SK-N-SH (cell line): ENCODE measurements around the gene CAMK4. TPM values are rescaled to one million over a fixed set of nuclear protein-coding genes. Genes with fewer than 3 reads are reported as not detected.

ENCODE experiments used
- CTCF ChIA-PET: fragments of 300-600, 350-600 bp; formaldehyde crosslinking; extraction: SDS; loops from one replicate; lab custom pipeline; 2021; lab: Yijun Ruan, JAX
- POLR2A ChIA-PET: fragments of 350-600 bp; sonication (Branson Sonifier 250); formaldehyde crosslinking; extraction: SDS; loops from one replicate; lab custom pipeline; 2020; ENCODE audit warnings: antibody characterized with exemption, inconsistent platforms; lab: Yijun Ruan, JAX
- DNase-seq: peaks from one replicate; pipeline ENCODE4 v3.0.0; 2012
- H2AFZ ChIP-seq: fragments of 200-600 bp; sonication (generic); 2 replicates; pipeline ENCODE4 v1.8.1; 2016; ENCODE audit warnings: antibody characterized with exemption, mild to moderate bottlenecking, low read depth
- H3F3A ChIP-seq: fragments of 200-600 bp; sonication (generic); replicated peaks from 2 replicates; pipeline ENCODE3; 2016; ENCODE audit warnings: antibody characterized with exemption, mild to moderate bottlenecking; ENCODE audit not compliant: insufficient read depth
- H3K27ac ChIP-seq, 2 experiments: fragments of 200-500 bp in 1 of 2; fragments of 200-600 bp in 1 of 2; sonication (Bioruptor generic) in 1 of 2; sonication (generic), shearing (Covaris generic) in 1 of 2; 2 replicates each; pipeline versions ENCODE4 v1.5.1 to v1.6.1; 2014 to 2016; ENCODE audit warnings: low read depth in 2 of 2, inconsistent platforms in 1 of 2, low read length in 1 of 2, mild to moderate bottlenecking in 1 of 2, mixed read lengths in 1 of 2
- H3K27me3 ChIP-seq: fragments of 200-600 bp; sonication (generic), shearing (Covaris generic); 2 replicates; pipeline ENCODE4 v1.6.1; 2016; ENCODE audit warnings: mixed run types; ENCODE audit not compliant: insufficient read depth
- H3K36me3 ChIP-seq, 2 experiments: fragments of 200-500 bp in 1 of 2; fragments of 200-600 bp in 1 of 2; sonication (Bioruptor generic) in 1 of 2; sonication (generic) in 1 of 2; replicated peaks in 1 of 2; 2 replicates each; pipeline versions ENCODE3 to v1.5.1; 2014 to 2016; ENCODE audit warnings: low read length in 1 of 2, mild to moderate bottlenecking in 1 of 2; ENCODE audit not compliant: insufficient read depth in 2 of 2, control insufficient read depth in 1 of 2
- H3K4me1 ChIP-seq, 2 experiments: fragments of 200-500 bp in 1 of 2; fragments of 200-600 bp in 1 of 2; sonication (Bioruptor generic) in 1 of 2; sonication (generic), shearing (Covaris generic) in 1 of 2; 2 replicates each; pipeline versions ENCODE4 v1.5.1 to v1.6.1; 2014 to 2016; ENCODE audit warnings: low read depth in 1 of 2, low read length in 1 of 2, mixed run types in 1 of 2; ENCODE audit not compliant: insufficient read depth in 2 of 2, control insufficient read depth in 1 of 2
- H3K4me2 ChIP-seq: fragments of 200-600 bp; sonication (generic), shearing (Covaris generic); 2 replicates; pipeline ENCODE4 v1.6.1; 2017; ENCODE audit warnings: mixed run types
- H3K4me3 ChIP-seq, 2 experiments: fragments of 200-500 bp in 1 of 2; fragments of 200-600 bp in 1 of 2; sonication (Bioruptor generic) in 1 of 2; sonication (generic), shearing (Covaris generic) in 1 of 2; 2 replicates each; pipeline versions ENCODE4 v1.5.1 to v1.8.1; 2014 to 2016; ENCODE audit warnings: low read depth in 2 of 2, inconsistent platforms in 1 of 2, low read length in 1 of 2, mild to moderate bottlenecking in 1 of 2, mixed read lengths in 1 of 2, moderate library complexity in 1 of 2
- H3K79me2 ChIP-seq: fragments of 200-600 bp; sonication (generic); 2 replicates; pipeline ENCODE4 v1.8.1; 2017; ENCODE audit warnings: mild to moderate bottlenecking; ENCODE audit not compliant: insufficient read depth
- H3K9ac ChIP-seq: fragments of 200-600 bp; sonication (generic); 2 replicates; pipeline ENCODE4 v1.6.1; 2017; ENCODE audit warnings: mixed run types
- H3K9me2 ChIP-seq: fragments of 200-600 bp; sonication (generic); 2 replicates; pipeline ENCODE4 v1.6.1; 2017; ENCODE audit warnings: mixed run types
- H3K9me3 ChIP-seq: fragments of 200-600 bp; sonication (generic); 2 replicates; pipeline ENCODE4 v1.6.1; 2017; ENCODE audit warnings: mixed run types, mild to moderate bottlenecking, moderate library complexity
- H4K20me1 ChIP-seq: fragments of 200-600 bp; sonication (generic); 2 replicates; pipeline ENCODE4 v1.6.1; 2017; ENCODE audit warnings: mild to moderate bottlenecking, mixed run types; ENCODE audit not compliant: insufficient read depth
- CHD2 ChIP-seq: fragments of 150-350 bp; IDR thresholded peaks from 2 replicates; pipeline ENCODE4 v1.6.1; 2018; ENCODE audit warnings: low read length; ENCODE audit not compliant: partially characterized antibody
- CTCF ChIP-seq: fragments of 200-600 bp; sonication (generic); IDR thresholded peaks from 2 replicates; pipeline ENCODE4 v1.6.1; 2017; ENCODE audit warnings: antibody characterized with exemption, mild to moderate bottlenecking, moderate library complexity
- ELF1 ChIP-seq: IDR thresholded peaks from 2 replicates; pipeline ENCODE4 v1.4.0; 2012
- FOSL2 ChIP-seq: IDR thresholded peaks from 2 replicates; pipeline ENCODE4 v1.4.0; 2012; ENCODE audit warnings: low read depth, mild to moderate bottlenecking, moderate library complexity, borderline replicate concordance
- FOXJ3 ChIP-seq: sonication (generic); formaldehyde crosslinking; IDR thresholded peaks from 2 replicates; pipeline ENCODE4 v1.5.1; 2020; ENCODE audit warnings: mild to moderate bottlenecking, missing genetic modification reagents
- GABPA ChIP-seq: IDR thresholded peaks from 2 replicates; pipeline ENCODE4 v1.4.0; 2012; ENCODE audit warnings: low read depth, mild to moderate bottlenecking
- GATA2 ChIP-seq: sonication (generic); formaldehyde crosslinking; IDR thresholded peaks from 2 replicates; pipeline ENCODE4 v1.5.0; 2020; ENCODE audit warnings: mild to moderate bottlenecking, missing genetic modification reagents
- IRF3 ChIP-seq: fragments of 150-350 bp; IDR thresholded peaks from 2 replicates; pipeline ENCODE4 v1.6.1; 2016; ENCODE audit warnings: mild to moderate bottlenecking, low read depth, low read length
- JUND ChIP-seq: IDR thresholded peaks from 2 replicates; pipeline ENCODE4 v1.4.0; 2012
- MAX ChIP-seq: IDR thresholded peaks from 2 replicates; pipeline ENCODE4 v1.4.0; 2012; ENCODE audit warnings: low read depth
- MXI1 ChIP-seq: IDR thresholded peaks from 2 replicates; pipeline ENCODE4 v1.6.1; 2012; ENCODE audit warnings: mild to moderate bottlenecking, low read depth, low read length, improper control_type of control experiment
- PBX3 ChIP-seq: IDR thresholded peaks from 2 replicates; pipeline ENCODE4; 2012
- RAD21 ChIP-seq: IDR thresholded peaks from 2 replicates; pipeline ENCODE4 v1.6.1; 2012; ENCODE audit warnings: mild to moderate bottlenecking, low read length
- RFX5 ChIP-seq: IDR thresholded peaks from 2 replicates; pipeline ENCODE4 v1.6.1; 2012; ENCODE audit warnings: mild to moderate bottlenecking, improper control_type of control experiment, low read length
- RXRA ChIP-seq: IDR thresholded peaks from 2 replicates; pipeline ENCODE4 v1.4.0; 2012; ENCODE audit warnings: low read depth, mild to moderate bottlenecking, borderline replicate concordance
- SIN3A ChIP-seq: IDR thresholded peaks from 2 replicates; pipeline ENCODE4 v1.6.1; 2012; ENCODE audit warnings: low read depth, mild to moderate bottlenecking, low read length, moderate library complexity, borderline replicate concordance
- TAF1 ChIP-seq: IDR thresholded peaks from 2 replicates; pipeline ENCODE4 v1.6.1; 2012; ENCODE audit warnings: low read depth, mild to moderate bottlenecking, low read length, moderate library complexity, borderline replicate concordance
- USF2 ChIP-seq: fragments of 150-350 bp; IDR thresholded peaks from 2 replicates; pipeline ENCODE4 v1.6.1; 2017; ENCODE audit warnings: antibody characterized with exemption, low read length, low read depth, borderline replicate concordance
- YY1 ChIP-seq: IDR thresholded peaks from 2 replicates; pipeline ENCODE4 v1.4.0; 2012; ENCODE audit warnings: low read depth, mild to moderate bottlenecking
- WGBS: methylation state at CpG from one replicate; pipeline ENCODE4 v1.1.6; 2017; ENCODE audit warnings: low lambda C conversion rate; 5-methylcytosine and 5-hydroxymethylcytosine counted together
- polyA plus RNA-seq, 3 experiments: library from polyadenylated mRNA; depleted of rRNA; stranded (reverse); fragments of >200 nt; gene quantifications; 2 replicates each; pipeline ENCODE4 v1.2.3, GENCODE V29; 2012

Gene CAMK4
- polyA plus RNA-seq, 1 of the 3 experiments (the other 2 are of a cell fraction), result 4.1 TPM

GRCh38 chr5:111309384-111309783 is 85.2 kb downstream of the CAMK4 start:
- H3K4me3 ChIP-seq, result no peak overlapping the region
- no peak overlapping the region for H2AFZ ChIP-seq
- no peaks in the 10 kb centered on the region for H3K9me3 ChIP-seq
- WGBS, result 91% methylated on average over 2 of the region's 2 CpGs
- H3K27ac ChIP-seq, result no peak overlapping the region
- peaks cover 0 to 7% of the 10 kb centered on the region in 2 experiments; a peak in 1 of 4 replicates for H3K4me1 ChIP-seq
- H3K27me3 ChIP-seq, result no peaks in the 10 kb centered on the region
- ChIA-PET CTCF (no interaction called here), POLR2A (no interaction called here)
- H3K9ac ChIP-seq, result no peak overlapping the region
- H4K20me1 ChIP-seq, result no peaks in the 10 kb centered on the region
- no peak overlapping the region for H3K4me2 ChIP-seq
- no peaks in the 10 kb centered on the region for H3K36me3 ChIP-seq
- H3K79me2 ChIP-seq, result no peaks in the 10 kb centered on the region
- H3F3A ChIP-seq, result peaks cover 4% of the 10 kb centered on the region
- no peaks in the 10 kb centered on the region for H3K9me2 ChIP-seq
- DNase-seq, result no peak
- TF ChIP-seq GATA2 (CRISPR knock-in tag) (no peak), USF2 (no peak), MXI1 (no peak), MAX (no peak), CTCF (no peak), CHD2 (no peak), PBX3 (no peak), GABPA (no peak), FOXJ3 (CRISPR knock-in tag) (no peak), IRF3 (no peak), RXRA (no peak), ELF1 (no peak), JUND (no peak), RAD21 (no peak), YY1 (no peak), SIN3A (no peak), RFX5 (no peak), FOSL2 (no peak), TAF1 (no peak)
- TF ChIP-seq, all 33 proteins: peak for 0
